Endothelial cell of hepatic sinusoid (primary cell): ENCODE results near the gene FGFRL1.

Source experiments
- in situ Hi-C: cut with HindIII; loops from 2 replicates; pipeline ENCODE4 v1.10.0; 2017; ENCODE audit warnings: low sequenced_read_pairs

FGFRL1 gene

DNA sequence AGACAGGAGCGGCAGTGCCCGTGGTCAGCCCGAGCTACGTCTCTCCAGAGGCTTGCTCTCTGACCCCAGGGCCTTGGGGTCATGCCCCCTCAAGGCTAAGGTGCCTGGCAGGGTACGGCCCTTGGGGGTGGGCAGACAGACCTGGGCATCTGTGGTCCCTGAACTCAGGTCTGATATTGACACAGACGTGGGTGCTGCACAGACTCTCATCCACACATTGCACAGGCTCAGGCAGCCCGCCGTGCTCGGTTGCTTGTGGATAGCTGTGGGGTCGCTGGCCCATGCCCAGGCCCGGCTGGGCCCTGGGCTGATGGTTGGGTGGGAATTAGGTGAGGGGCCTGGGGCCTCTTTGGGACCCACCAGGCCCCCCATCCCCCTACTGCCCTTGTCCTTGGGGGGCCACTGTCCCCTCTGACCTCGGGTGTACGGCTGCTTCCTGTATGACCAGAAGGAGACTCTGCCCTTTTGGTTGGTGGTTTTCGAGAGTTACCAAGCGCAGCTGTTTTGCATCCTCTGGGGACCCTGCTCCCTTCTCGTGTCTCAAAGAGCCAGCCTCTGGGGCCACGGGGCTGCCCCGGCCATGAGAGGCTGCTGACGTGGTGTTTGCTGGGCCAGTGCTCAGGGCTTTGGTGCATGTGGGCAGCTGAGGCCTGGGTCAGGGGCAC lies 10.1 kb downstream of the FGFRL1 start:
- in situ Hi-C loops = no loop called here

DNA sequence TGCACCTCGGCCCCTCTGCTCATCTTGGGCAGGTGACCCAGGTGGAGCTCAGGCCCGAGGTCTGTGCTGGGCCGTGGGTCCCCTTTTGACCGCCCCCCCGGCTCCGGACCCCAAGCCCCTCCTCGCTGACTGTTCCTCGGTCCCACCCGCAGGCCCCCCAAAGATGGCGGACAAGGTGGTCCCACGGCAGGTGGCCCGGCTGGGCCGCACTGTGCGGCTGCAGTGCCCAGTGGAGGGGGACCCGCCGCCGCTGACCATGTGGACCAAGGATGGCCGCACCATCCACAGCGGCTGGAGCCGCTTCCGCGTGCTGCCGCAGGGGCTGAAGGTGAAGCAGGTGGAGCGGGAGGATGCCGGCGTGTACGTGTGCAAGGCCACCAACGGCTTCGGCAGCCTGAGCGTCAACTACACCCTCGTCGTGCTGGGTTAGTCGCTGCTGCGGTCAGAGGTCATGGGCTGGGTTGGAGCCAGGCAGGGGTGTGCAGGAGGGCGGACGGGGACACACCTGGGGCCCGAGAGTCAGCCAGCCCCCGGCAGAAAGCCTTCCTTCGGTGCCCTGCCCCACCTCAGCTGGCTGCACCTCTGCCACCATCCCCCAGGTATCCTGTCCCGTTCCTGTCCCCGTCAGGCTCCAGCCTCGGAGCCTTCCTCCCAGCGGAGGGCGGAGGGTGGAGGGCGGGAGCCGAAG lies 10.8 kb downstream of the FGFRL1 start:
- in situ Hi-C loops = no loop called here

DNA sequence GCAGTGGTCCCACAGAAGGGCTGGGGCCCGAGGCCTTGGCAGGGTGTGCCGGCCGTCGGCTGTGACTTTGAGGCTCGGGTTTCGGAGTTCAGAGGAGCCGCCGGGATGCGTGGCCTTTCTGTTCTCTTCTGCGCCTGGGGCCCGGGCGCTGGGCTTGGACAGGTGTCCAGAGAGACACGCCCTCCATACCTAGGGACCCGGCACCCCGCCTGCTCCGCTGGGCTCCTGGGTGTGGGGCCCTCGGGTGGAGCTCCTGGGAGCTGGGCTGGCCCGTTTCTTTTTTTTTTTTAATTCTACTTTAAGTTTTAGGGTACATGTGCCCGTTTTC lies 11.3 kb downstream of the FGFRL1 start:
- in situ Hi-C loops = no loop called here

DNA sequence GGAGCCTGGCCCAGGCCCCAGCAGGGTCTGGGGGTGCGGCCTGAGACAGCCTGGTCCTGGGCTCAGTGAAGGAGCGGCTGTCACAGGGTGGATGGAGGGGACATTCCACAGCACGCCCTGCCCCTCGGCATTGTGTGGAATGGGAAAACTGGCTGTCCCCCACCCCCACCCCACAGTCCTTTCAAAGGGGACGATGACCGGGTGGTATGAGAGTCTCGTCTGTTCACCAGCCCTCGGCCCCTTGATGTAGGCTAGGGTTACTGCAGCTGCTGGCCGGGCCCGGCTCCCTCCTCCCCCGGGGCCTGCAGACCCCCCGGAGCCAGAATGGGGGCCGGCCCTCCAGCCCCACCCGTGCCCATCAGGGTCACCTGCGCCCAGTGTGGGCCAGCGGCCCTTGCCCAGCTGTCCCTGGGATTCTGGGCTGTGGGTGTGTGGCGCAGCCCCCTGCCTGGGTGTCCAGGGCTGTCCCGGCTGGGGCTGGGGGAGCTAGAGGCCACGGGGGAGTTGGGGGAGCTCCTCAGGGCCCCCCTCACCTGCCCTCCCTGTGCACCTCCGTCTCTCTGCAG lies 11.7 kb downstream of the FGFRL1 start:
- in situ Hi-C loops = no loop called here

DNA sequence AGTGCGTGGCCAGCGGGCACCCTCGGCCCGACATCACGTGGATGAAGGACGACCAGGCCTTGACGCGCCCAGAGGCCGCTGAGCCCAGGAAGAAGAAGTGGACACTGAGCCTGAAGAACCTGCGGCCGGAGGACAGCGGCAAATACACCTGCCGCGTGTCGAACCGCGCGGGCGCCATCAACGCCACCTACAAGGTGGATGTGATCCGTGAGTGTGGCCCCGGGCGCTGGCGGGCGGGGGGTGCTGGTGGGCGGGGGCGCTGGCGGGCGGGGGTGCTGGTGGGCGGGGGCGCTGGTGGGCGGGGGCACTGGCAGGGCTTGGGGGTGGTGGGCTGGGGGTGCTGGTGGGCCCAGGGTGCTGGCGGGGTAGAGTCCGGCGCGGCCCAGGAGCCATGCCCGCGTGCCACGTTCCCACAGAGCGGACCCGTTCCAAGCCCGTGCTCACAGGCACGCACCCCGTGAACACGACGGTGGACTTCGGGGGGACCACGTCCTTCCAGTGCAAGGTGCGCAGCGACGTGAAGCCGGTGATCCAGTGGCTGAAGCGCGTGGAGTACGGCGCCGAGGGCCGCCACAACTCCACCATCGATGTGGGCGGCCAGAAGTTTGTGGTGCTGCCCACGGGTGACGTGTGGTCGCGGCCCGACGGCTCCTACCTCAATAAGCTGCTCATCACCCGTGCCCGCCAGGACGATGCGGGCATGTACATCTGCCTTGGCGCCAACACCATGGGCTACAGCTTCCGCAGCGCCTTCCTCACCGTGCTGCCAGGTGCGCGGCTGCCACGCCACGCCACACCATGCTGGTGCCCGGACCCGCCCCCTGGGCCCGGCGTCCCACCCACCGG lies 12.7 kb downstream of the FGFRL1 start:
- in situ Hi-C loops = no loop called here

DNA sequence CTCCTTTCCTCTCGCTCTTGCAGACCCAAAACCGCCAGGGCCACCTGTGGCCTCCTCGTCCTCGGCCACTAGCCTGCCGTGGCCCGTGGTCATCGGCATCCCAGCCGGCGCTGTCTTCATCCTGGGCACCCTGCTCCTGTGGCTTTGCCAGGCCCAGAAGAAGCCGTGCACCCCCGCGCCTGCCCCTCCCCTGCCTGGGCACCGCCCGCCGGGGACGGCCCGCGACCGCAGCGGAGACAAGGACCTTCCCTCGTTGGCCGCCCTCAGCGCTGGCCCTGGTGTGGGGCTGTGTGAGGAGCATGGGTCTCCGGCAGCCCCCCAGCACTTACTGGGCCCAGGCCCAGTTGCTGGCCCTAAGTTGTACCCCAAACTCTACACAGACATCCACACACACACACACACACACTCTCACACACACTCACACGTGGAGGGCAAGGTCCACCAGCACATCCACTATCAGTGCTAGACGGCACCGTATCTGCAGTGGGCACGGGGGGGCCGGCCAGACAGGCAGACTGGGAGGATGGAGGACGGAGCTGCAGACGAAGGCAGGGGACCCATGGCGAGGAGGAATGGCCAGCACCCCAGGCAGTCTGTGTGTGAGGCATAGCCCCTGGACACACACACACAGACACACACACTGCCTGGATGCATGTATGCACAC lies 13.6 kb downstream of the FGFRL1 start:
- in situ Hi-C loops = no loop called here

DNA sequence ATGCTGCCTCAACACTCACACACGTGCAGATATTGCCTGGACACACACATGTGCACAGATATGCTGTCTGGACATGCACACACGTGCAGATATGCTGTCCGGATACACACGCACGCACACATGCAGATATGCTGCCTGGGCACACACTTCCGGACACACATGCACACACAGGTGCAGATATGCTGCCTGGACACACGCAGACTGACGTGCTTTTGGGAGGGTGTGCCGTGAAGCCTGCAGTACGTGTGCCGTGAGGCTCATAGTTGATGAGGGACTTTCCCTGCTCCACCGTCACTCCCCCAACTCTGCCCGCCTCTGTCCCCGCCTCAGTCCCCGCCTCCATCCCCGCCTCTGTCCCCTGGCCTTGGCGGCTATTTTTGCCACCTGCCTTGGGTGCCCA lies 14.7 kb downstream of the FGFRL1 start:
- in situ Hi-C loops = no loop called here

DNA sequence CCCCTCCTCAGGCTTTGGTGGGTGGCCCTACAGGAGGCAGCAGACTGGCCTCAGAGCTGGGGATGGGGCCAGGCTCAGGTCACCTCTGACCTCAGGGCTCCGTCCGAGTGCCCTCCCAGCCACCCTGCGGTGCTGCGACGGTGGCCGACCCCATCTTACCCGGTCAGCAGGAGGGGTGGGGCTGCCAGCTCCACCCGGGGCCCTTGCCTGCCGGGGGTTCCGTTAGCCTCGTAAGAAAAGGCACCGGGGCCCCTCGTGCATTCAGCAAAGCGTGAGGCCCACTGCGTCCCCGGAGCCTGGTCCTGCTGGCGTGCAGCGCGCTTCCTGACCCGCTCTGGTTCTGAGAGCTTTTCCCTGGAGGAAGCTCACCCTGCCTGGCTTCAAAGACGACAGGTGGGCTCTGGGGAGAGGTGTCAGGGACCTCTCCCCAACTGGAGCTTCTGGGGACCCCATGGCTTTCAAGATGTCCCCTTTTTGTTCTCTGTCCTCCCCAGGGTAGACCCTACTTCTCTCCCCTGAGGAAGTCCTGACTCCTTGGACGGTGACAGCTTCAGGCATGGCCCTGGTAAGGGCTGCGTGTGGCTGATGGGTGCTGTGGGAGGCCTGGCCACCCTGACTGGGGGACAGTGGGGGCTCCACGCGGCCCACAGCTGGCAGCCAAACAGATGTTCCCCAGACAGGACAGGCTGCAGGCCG lies 15.9 kb downstream of the FGFRL1 start:
- in situ Hi-C loops = no loop called here

DNA sequence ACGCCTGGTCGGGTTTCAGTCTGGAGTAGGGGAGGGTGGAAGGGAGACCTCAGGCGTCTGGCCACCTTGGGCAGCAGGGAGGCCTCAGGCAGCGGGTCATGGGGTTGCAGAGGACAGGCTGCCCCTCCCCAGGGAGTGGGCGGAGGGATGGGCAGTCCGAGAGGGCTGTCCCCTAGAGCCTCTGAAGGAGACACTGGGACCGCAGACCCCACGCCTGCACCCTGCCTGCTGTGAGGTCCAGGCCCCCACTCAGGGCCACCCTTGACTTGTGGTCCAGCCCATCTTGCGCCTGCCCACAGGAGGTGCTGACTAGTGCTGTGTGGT lies 16.5 kb downstream of the FGFRL1 start:
- in situ Hi-C loops = no loop called here

DNA sequence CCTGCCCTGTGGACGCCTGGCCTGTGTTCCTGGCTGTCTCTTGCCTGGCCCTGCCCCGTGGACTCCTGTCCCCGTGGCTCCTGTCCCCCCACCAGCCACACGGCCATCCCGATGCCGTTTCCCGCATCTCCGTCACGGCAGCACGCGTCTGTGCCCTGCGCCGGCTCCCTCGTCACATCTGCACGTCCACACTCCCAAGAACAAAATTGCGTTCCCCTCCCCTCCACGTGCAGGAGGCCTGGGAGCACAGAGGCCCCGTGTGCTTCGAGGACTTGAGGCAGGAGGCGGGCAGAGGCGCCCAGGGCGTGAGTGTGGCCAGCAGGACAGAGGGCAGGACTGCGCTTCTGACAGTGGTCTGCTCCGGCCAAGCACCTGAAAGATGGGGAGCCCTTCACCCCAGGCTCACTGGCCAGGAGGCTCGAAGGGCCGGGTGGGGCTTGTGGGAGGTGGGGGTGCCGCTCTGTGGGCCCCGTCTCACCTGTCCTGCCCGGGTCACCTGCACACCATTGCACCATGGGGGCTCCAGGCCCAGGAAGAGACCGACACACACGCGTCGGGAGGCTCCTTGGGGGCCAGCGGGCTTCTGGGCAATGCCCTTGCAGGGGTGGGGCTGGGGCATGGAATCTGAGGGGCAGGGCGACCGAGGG lies 17.3 kb downstream of the FGFRL1 start:
- in situ Hi-C loops = no loop called here

DNA sequence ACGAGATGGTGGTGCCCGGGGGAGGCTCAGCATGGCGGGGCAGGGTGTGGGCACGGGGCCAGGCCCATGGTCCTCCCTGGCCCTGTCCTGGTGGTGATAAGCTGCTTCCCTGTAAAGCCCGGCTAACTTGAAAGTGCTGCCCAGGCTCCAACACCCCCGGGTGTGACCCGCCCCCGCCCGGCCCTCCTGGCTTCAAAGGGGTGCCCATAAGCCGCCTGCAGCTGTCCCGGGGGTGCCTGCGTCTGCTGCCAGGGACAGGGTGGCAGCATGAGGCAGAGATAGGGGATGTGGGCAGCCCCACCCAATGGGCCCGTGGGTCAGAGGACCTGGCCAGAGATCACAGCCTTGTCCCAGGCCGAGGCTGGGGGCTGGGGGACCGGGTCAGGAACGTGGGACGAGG lies 18.1 kb downstream of the FGFRL1 start:
- in situ Hi-C loops = no loop called here

DNA sequence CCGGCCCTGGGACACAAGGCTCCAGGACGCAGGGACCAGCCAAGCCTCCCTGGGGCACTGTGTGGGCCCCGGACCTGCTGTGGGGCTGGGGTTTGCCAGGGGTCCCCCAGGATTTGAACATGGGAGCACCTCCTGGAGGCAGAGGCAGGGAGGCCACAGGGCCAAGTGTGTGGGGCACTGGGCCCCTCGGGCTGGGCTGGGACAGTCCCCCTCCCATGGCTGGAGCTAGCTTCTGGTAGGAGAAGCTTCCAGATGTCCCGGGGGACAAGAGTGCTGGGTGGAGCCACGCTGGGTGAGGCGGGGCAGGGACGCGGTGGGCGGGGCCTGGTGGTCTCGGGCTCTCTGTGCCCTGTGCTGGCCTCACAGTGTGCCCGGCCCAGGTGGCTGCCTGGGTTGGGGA lies 18.6 kb downstream of the FGFRL1 start:
- in situ Hi-C loops = loop anchor here (5.0 to 10.0 kb wide), 3 partner anchors 58 to 325 kb away; partner anchors contain the start of genes DGKQ, GAK and TMEM175

DNA sequence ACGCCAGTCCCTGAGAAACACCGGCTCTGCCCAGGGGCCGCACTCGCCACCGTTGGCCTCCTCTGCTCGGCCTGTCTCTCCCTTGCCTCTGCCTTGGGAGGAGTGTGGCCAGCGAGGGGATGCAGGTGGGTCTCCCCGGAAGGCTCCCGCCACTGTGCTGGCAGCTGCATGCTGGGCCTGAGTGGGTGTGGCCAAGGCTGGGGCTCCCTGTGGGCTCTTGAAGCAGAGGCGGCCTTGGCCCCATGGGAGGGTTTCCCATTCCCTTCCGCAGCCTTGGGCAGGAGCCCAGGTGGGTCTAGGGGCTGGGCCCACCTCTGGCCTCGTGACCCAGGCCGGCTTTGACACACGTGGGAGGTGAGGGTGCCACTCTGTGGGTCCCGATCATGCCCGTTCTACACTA lies 19.1 kb downstream of the FGFRL1 start:
- in situ Hi-C loops = loop anchor here (5.0 to 10.0 kb wide), 3 partner anchors 58 to 324 kb away; partner anchors contain the start of genes DGKQ, GAK and TMEM175

DNA sequence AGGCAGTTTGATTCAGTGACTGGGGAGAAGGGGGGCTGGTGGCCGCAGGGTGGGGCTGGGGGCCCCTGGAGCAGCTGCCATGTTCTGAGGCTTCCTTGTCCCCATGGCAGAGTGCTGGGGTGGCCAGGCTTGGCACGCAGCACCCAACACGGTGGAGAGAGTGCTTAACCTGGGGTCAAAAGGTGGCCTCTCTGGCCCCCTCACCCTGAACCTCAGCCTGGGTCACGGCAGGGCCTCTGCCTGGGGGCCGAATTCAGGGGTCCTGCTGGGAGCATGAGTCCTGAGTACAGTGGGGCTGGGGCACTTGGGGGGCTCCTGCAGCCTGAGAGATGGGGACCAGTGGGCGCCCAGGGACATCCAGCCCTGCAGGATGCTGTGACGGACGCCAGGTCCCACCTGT lies 19.9 kb downstream of the FGFRL1 start:
- in situ Hi-C loops = loop anchor here (5.0 to 10.0 kb wide), 3 partner anchors 59 to 323 kb away; partner anchors contain the start of genes DGKQ, GAK and TMEM175

DNA sequence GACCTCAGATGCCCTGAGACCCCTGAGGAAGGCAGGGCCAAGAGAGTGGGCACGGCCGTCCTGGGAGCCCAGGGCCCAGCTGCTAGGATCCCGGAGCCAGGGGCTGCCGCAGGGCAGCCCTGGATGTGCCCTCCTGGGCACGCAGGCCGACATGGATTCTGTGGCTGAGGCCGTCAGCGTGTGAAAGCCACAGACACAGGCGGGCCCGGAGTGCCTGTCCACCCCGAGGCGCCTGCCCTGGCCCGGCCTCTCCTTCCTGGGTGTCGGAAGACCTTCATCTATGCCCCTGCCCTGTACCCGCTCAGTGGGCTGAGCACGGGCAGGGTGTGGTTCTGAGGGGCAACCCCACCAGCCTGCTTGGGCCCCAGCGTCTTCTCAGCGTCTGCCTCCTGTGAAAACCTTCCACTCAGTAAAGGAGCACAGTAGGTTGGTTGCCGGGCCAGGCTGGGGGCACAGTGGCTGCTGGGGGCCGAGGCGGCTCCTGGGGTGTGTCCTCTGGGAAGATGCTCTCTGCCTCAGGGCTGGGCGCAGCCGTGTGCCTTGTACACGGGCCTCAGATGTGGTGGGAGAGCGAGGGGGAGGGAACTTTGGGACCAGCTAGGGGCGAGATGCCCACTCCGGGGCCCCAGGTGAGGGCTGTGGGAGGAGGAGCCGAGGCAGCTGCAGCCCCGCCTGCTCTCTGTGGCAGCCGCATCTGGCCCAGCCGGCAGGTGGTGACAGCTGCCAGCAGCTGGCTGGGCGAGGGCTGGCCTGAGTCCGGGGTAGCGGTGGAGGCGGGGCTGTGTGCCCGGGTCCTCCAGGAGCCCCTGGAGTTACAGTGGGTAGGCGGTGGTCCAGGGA lies 20.8 kb downstream of the FGFRL1 start:
- in situ Hi-C loops = loop anchor here (5.0 to 10.0 kb wide), 3 partner anchors 60 to 323 kb away; partner anchors contain the start of genes DGKQ, GAK and TMEM175

DNA sequence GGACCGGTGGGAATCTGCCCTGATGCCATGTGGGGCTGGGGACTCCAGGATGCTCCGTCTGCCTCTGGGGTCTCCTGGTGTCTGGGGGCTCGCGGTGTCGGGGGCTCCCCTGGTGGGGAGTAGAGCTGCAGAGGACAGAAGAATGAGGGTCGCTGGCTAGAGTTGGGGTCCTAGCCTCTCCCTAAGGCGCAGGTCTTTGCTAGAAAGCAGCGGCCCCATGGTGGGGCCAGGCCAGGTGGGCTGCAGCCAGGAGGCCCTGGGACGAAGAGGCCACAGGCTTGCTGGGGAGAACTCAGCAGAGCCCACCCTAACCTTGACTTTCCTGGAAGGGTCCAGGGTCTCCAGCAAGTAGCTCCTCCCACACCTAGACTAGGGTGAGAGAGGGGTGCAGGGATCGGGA lies 21.4 kb downstream of the FGFRL1 start:
- in situ Hi-C loops = loop anchor here (5.0 to 10.0 kb wide), 3 partner anchors 61 to 322 kb away; partner anchors contain the start of genes DGKQ, GAK and TMEM175

DNA sequence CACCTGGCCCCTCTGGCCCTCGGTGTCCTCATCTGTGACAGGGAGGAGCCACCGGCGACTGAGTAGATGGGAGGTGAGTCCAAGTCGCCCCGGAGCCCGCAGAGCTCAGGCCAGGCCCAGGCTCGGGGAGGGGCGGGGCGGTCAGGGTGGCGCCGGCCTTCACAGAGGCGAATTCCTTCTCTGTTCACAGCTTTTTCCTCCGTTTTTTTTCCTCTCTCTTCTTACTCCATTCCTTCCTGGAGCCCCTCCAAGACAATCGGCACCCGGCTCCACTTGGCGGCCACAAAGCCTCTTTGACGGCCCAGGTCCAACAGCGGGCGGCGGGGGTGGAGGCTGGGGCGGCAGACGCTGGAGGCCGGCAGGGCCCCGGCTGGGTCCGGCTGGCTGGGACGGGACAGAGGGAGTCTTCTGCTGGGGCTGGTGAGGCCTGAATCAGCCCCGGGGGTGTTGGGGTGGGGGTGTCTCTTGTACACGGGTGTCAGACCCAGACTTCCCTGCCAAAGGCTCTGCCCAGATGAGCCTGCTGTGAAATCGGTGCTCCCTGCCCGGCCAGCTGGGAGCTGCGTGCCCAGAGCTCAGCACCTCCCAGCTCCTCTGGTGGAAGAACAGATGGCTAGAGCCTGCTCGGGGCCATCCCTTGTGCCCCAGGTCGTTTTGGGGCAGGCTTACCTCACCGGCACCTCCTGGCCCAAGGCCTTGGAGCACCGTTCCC lies 22.6 kb downstream of the FGFRL1 start:
- in situ Hi-C loops = loop anchor here (5.0 to 10.0 kb wide), 3 partner anchors 62 to 321 kb away; partner anchors contain the start of genes DGKQ, GAK and TMEM175

DNA sequence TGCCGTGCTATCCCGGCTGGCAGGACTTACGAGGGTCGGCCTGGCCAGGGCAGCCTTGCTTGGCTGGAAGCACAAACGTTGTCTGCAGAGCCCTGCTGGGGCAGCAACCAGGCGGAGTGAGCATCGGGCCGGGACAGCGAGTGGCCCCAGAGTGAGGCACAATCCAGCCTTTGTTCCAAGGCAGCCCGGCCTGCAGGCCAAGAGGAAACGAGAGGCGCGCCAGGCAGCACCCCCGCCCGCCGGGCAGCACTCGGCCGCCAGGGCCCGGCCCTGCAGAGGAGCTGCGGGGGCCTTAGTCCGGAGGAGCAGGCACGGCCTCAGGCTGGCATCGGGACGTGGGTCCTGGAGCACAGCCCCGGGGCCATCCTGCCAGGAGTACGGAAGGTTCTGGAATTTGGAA lies 24.1 kb downstream of the FGFRL1 start:
- in situ Hi-C loops = loop anchor here (10.0 kb wide), 2 partner anchors 101 to 319 kb away; partner anchors contain the start of genes GAK and TMEM175
